HK-2 (cell line): ENCODE results near the gene EBI3.
"Not testable (repeated sequence)": the region's sequence is repeated elsewhere in the genome, so short reads cannot be mapped to it uniquely, and the experiment has no call there.

Experiments
- DNase-seq: peaks from one replicate; pipeline ENCODE4 v3.0.0-alpha.2; 2018; ENCODE audit not compliant: unreplicated experiment

The EBI3 gene

GRCh38 chr19:4234142-4234861 lies 5.0 kb downstream of the EBI3 start:
- no peak for DNase-seq

- DNase-seq: no peak
Measured at GRCh38 chr19:4234862-4235201, 5.5 kb downstream of the EBI3 start.

- DNase-seq: not testable (repeated sequence)
Measured at GRCh38 chr19:4237510-4237909, 8.2 kb downstream of the EBI3 start.

DNA sequence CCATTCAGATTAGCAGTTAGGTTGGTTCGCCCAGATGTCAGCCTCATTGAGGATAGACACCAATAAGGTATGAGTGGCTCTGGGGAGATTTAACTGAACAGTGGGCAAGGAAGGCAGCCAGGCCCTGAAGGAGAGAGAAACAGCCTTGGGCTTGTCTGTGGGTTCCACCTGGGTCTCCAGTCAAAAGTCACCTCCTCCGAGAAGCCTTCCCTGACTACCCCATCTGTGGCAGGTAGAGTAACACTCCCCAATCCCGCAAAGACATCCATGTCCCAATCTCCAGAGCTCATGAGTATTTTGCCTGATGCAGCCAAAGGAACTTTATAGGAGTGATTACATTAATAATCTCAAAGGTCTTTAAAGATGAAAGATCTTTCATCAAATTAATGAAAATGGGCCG lies 9.5 kb downstream of the EBI3 start:
- DNase-seq: no peak

- DNase-seq: no peak
Measured at GRCh38 chr19:4241824-4242430, 12.6 kb downstream of the EBI3 start.

DNA sequence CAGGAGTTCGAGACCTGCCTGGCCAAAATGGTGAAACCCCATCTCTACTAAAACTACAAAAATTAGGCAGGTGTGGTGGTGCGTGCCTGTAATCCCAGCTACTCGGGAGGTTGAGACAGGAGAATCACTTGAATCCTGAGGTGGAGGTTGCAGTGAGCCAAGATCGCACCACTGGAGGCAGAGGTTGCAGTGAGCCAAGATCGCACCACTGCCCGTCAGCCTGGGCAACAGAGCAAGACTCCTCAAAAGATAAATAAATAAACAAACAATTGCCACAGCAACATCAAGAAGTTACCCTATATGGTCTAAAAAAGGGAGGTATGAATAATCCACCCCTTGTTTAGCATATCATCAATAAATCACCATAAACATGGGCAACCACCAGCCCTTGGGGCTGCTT lies 16.6 kb downstream of the EBI3 start:
- not testable (repeated sequence) for DNase-seq

DNA sequence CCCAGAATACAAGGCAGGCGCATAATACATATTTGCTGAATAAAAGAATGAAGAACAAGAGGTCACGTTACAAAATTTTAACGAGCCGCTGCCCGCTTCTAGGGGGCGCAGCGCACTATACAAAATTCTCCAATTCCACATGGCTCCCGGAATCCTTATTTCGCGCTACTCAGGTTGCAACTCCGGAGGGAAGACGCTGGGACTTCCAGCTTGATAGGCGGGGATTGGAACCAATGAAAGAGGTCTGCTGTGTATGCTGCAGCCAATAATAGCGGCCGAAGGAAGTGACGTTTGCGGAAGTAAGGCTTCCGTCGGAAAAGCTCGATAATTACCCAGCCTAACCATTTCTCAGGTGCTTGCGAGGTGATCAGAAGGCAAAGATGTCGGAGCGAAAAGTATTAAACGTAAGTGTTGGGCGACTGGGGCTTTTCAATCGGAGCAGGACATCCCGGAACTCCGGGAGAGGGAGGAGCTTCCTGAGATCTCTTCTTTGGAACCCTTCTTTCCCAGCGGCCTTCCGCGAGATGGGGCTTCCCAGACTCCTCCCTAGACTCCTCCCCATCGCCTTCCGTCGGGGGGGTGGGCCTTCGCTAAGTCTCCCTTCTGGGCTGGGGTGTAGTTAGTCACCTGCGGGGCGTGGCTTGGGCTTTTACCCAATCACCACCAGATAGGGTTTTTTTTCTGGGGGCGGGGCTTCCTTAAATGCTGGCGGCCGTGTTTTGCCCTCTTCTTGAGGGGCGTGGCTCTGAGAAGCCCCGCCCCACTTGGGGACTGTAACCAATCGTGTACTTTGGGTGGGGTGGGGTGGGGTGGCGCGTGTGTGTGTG lies 17.7 kb downstream of the EBI3 start, which contains the start of gene YJU2:
Gene YJU2, plus strand, starts transcription at position 314 of the 827 bp plus-strand sequence. Its CDS starts 67 bp downstream, at position 381.
- DNase-seq: peak; percentile 98

GRCh38 chr19:4256563-4256962 lies 27.2 kb downstream of the EBI3 start:
- DNase-seq: no peak

DNA sequence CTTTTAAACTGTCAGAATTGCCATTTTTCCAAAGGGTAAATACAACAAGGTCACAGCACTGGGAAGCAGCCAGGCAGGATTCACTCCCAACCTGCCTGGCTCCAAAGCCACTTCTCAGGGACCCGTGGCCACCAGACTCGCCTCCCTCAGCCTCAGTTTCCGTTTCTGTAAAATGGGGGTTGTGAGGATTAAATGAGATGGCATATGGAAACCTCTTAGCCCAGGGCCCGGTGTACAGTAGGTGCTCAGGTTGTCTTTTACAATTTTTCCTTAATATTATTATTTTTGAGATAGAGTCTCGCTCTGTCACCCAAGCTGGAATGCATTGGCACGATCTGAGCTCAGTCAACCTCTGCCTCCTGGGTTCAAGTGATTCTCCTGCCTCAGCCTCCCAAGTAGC lies 27.7 kb downstream of the EBI3 start:
- DNase-seq: no peak

DNA sequence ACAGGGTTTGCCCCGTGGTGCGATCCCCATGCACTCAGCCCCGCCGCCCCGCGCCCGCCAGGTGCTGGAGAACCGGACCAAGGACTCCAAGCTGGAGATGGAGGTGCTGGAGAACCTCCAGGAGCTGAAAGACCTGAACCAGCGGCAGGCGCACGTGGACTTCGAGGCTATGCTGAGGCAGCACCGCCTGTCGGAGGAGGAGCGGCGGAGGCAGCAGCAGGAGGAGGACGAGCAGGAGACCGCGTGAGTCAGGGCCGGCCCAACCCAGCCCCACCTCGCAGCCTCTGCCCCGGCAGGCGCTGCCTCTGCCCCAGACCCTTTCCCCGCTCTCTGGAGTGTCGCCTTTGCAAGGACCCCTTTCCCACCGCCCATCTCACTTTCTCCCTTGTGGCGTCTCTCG lies 28.9 kb downstream of the EBI3 start:
- no peak for DNase-seq

GRCh38 chr19:4260613-4261191 lies 31.4 kb downstream of the EBI3 start:
- DNase-seq: no peak

DNA sequence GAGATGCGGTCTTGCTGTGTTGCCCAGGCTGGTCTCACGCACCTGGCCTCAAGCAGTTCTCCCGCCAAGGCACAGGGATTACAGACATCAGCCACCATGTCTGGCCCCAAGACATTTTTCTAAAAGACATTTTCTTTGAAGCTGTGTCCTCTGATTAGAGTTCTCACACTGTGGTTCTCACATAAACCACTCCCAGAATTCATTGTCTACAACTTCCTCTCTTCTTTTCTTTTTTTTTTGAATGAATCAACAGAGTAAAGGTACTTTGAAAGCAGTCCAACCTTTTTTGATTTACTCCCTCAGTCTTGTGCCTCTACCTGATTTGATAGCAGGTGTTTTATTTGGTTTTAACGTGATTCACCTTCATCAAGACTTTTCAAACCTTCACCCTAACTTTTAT lies 35.5 kb downstream of the EBI3 start:
- DNase-seq: no peak

GRCh38 chr19:4266253-4267000 lies 37.1 kb downstream of the EBI3 start:
- DNase-seq: no peak

GRCh38 chr19:4267101-4267900 lies 38.0 kb downstream of the EBI3 start:
- peak; percentile 45 for DNase-seq

- DNase-seq: no peak
Measured at GRCh38 chr19:4267901-4268815, 38.8 kb downstream of the EBI3 start.

DNA sequence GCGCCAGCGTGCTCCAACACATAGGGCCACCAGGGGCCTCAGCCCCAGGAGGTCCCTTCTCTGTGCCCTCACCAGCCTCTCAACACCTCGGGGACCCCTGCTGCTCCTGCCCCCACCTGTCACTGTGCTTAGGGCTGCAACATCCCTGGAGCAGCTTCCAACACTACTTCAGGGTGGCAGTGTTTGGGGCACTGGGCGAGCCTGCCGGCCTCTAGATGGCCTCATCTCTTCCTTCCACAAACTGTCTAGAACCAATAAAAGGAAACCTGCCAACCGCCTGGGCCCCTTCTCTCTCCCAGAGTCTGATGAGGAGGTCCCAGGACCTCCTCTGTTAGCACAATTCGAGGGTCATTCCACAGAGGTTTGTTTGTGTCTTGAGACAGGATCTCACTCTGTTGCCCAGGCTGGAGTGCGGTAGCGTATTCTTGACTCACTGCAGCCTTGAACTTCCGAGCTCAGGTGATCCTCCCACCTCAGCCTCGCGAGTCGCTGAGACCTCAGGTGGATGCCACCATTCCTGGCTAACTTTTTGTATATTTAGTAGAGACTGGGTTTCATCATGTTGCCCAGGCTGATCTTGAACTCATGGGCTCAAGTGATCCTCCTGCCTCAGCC lies 39.6 kb downstream of the EBI3 start:
- no peak for DNase-seq

GRCh38 chr19:4272894-4273293 lies 43.6 kb downstream of the EBI3 start:
- DNase-seq: no peak

DNA sequence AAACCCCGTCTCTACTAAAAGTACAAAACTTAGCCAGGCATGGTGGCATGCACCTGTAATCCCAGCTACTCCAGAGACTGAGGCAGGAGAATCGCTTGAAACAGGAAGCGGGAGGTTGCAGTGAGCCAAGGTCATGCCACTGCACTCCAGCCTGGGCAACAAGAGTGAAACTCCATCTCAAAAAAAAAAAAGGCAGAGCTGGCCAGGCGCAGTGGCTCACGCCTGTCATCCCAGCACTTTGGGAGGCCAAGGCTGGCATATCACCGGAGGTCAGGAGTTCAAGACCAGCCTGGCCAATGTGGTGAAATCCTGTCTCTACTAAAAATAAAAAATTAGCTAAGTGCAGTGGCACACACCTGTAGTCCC lies 45.0 kb downstream of the EBI3 start:
- DNase-seq: not testable (repeated sequence)

DNA sequence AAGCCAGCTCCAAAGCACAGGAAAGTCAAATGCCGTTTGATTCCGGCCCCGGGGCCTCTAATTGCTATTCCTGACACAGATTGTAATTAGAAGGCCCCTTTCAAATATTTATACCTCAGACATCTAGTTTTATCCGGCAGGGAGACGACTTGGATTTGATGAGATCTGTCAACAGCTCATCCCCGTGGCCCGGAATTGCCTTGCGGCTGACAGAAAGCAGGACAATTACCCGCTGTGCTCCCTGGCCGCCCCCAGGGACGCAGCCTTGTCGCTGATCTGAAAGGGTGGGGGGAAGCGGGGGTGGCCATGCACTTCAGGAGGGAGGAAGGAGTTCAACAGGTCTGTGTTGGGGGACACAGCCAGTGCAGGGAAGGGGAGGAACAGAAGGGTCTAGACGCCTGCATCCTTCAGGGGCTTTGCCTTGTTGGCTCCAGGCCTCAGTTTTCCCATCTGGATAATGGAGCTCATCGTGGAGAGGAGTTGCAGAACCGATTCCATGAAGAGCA lies 47.9 kb downstream of the EBI3 start:
- DNase-seq: no peak
